Left renal pelvis (tissue), 4 donors: ENCODE measurements around the gene CORIN. TPM values are rescaled to one million over a fixed set of nuclear protein-coding genes. Genes with fewer than 3 reads are reported as not detected.
"Not testable (repeated sequence)": the region's sequence is repeated elsewhere in the genome, so short reads cannot be mapped to it uniquely, and the experiment has no call there.

Source experiments
- DNase-seq, 4 donors: peaks; one replicate each; pipeline ENCODE4 v3.0.0-alpha.2; 2013; ENCODE audit warnings: low read depth in 4 of 4, low spot score in 3 of 4
- polyA plus RNA-seq, 4 donors: library from polyadenylated mRNA; unstranded; fragments of 120-200 nt; gene quantifications; one replicate each; pipeline ENCODE4 v1.2.1, GENCODE V29; 2013; ENCODE audit not compliant: insufficient read length in 4 of 4

Gene CORIN
- polyA plus RNA-seq, 4 donors: 4.8 to 13.1 (median 6.5) TPM

DNA sequence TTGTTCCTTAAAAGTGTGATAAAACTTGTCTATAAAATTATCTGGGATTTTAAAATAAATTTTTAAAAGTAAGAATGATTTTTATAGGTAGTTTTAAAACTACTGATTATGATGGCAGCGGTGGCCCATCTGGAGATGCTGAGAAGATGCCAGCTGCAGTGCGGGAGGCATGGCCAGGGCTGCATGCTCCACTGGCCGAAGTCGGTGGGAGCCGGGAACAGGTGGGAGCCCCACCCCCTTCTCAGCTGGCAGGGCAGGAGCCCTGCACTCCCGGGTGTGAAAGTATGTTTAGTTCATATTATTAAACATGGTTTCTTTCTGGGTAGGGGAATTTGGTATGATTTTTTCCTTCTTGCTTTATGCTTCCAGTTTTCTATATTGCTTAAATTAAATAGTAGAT lies 63.8 kb downstream of the CORIN start:
- no peak for DNase-seq

DNA sequence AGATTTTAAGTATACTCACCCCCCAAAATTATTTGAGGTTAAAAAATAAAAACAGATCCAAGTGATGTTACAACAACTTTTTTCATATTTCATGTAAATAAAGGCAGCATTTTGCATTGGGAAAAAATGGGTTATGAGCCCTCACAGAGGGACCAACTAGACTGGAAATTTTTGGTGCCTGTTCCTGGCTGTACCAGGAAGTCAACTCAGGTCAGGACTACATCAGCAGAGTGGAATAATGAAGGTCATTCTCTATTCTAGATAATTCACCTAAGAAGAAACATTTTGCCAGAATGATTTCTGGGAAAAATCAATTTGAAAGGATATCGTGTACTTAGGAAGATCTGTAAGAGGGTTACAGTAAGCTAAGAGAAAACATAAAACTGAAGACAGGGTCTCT lies 66.8 kb downstream of the CORIN start:
- no peak for DNase-seq

DNA sequence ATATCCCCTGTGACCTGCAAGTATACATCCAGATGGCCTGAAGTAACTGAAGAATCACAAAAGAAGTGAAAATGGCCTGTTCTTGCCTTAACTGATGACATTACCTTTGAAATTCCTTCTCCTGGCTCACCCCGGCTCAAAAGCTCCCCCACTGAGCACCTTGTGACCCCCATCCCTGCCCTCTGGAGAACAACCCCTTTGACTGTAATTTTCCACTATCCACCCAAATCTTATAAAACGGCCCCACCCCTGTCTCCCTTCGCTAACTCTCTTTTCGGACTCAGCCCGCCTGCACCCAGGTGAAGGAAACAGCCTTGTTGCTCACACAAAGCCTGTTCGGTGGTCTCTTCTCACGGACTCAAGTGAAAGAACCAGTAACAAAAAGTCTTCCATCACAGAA lies 69.9 kb downstream of the CORIN start:
- not testable (repeated sequence) for DNase-seq

DNA sequence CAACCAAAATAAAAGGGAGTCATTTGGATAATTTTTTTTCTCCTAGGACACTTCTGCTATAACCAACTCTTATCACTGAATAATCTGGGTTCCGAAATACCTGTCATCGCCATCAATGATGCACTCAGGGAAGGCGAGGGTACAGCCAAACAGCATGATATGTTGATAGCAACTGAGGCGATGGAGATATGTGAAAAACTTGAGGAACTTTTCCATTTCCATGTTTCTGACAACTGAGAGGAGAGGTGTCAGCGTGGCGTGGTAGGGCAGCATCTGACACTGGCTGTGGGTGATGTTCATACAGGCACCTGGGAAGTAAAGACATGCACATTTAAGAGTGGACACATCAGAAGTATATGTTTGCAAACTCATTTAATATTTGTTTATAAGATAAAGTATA lies 74.6 kb downstream of the CORIN start:
- no peak for DNase-seq

DNA sequence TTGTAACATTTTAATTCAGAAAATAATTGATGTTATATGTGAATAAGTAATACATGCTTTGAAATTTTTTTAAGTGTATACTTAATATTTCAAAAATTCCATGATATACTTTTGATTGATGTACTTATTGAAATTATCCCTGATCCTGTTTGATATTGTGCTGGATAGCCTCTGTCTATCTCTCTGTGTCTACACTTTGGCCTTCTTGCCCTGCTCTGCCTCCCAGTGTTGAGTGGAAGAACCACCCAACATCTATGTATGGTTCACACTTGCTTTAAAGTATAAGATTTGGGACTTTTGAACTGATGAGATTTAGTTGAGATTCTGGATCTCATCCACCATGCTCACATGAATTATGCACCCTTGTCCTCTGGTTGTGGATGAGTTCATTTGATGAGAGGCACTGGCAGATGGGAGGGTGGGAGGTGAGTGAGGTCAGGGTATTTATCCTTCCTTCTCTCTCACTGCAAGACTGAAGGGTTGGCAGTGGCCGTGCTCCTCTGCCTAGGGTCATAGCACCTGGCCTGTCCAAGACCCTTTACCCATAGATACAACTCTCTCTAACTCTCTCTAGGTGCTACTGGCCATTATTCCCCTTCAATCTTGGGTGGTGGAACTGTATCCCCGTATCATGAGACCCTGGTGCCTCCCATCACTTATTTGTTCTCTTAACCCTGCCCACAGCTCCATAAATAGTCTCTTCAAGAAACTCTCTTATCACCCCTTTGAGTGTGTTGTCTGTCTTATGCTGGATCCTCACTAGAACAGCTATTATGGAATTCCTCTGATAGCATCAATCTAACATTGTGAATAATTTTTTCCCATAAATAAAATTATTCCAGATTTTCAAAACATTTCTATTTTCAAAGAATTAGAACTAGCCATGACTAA lies 75.2 kb downstream of the CORIN start:
- DNase-seq: no peak

DNA sequence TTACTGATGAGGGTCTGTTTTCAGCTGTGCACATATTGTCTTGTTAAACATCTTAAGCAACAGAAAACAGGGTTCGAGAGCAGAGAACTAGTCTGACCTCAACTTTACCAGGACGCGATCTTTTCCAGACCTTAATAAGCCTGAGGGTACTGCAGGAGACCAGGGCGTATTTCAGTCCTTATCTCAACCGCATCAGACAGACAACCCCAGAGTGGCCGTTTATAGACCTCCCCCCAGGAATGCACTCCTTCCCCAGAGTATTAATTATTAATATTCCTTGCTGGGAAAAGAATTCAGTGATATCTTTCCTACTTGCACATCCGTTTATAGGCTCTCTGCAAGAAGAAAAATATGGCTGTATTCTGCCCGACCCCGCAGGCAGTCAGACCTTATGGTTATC lies 84.6 kb downstream of the CORIN start:
- not testable (repeated sequence) for DNase-seq

DNA sequence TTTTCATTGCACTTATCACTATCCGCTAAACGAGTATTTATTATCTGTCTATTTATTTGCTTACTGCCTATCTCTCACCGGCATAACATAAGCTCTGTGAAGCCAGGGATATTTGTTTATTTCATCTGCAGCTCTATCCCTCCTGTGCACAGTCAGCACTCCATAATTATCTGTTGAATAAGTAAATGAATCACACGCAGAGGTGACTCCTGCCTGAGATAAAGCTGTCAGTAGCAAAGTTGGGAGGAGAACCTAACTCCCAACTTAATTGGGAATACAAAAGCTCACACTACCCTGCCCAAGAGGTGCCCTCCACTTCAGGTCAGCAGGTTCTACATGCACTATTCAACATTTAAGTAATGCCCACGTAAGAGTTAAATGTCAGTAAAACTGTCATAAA lies 85.7 kb downstream of the CORIN start:
- no peak for DNase-seq

DNA sequence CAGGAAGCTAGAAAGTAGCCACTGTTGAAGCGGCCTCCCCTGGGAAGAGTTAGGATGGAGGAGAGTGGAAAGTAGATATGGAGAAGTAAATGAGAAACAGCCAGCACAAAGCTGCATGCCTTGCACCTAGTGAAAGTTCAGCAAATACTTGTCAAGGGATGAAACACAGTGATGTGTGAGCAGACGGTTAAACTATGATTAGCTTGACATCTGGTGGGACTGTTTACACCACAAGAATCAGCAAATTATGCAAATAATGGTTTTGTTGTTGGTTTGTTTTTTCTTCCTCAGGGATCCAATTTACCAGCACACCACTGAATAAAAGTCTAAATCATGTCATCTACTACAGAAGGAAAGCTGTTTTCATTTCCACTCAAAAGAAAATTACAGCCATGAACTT lies 87.1 kb downstream of the CORIN start:
- no peak for DNase-seq

DNA sequence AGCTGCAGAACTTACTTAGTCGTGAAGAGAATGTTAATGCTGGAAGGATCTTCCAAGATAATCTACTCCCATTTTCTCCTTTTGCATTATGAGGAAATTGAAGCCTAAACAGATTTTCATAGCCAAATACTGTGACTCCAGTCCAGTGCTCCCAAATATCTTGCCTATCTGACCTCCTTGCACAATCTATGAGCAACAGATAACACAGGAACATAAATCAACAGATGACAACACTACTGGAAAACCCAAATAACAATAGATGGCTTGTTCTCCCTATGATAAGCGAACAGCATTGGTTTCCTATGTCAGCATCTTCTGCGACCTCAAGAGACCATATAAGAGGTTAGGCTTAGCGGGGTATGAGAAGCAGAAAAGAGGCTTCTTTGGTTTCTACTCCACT lies 88.0 kb downstream of the CORIN start:
- DNase-seq: no peak

DNA sequence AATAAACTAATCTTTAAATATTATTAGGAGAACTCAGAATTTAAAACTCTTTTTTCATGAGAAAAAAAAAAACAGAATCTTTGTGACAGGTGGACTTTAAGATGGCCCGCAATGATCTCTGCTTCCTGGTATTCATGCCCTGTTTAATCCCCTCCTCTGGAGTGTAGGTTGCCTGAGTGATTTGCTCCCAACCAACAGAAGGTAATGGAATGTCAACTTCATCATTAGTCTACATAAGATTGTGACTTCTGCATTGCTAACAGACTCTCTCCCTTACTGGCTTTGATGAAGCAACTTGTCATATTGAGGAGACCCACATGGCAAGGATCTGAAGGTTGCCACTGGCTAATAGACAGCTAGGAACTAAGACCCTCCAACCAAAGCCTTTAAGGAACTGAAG lies 88.8 kb downstream of the CORIN start:
- no peak for DNase-seq

DNA sequence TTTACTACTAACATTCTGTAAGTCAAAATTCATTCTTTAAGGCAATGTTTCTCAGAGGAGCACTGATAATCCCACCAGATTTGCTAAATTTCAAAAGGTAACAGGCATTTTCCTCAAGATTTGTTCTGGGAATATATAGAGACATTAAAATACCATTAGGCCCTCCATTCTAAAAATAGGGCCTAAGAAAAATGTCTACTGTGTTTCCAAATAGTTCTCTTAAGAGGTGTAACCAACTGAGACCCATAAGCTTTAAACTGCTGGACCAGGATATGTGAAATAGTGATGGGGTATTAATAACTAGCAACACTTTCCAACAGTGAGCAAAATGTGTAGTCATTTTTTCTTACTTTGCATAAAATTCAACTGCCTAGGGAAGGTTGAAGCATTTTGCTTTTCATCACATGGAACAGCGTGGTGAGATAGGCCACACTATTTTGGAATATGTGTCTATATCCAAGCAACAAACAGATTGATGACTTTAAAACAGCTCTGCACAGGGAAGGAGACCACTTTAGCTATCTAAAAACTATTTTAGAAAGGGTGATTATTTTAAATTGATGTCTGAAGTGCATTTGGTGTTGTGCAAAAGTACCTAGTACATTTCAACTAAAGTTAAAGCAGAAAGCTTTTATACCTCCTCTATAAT lies 89.9 kb downstream of the CORIN start:
- no peak for DNase-seq

DNA sequence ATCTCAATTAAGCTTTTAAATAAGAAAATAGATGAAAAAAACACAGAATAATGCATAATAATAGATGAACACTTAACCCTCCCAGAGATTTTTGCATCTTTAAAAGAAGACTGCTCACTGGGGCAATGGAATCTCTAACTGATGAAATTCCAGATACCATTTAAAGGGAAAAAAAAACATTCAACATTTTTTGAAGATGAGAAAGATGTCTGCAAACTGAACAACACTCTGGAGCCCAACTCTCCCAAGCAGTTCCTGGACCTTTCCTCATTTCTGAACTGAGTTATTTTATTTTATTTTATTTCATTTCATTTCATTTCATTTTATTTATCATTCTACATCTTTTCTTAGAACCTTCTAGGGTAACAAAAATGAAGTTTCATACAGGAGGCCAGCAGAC lies 90.7 kb downstream of the CORIN start:
- DNase-seq: no peak

DNA sequence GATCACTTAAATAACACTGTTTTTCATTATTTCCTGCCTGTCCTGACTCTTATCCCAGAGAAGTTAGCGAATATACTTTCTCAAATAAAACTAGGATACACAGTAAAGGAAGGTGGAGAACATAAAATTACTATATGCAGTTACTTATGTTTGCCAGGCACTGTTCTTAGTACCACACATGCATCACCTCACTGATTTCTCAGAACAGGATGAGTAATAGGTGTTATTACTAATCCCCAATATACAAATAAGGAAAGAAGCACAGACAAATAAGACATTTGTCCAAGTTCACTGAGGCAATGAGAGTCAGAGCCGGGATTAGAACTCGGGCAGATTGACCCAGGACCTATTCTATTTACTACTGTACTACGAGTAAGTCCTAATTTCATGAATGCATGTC lies 91.7 kb downstream of the CORIN start:
- DNase-seq: no peak

DNA sequence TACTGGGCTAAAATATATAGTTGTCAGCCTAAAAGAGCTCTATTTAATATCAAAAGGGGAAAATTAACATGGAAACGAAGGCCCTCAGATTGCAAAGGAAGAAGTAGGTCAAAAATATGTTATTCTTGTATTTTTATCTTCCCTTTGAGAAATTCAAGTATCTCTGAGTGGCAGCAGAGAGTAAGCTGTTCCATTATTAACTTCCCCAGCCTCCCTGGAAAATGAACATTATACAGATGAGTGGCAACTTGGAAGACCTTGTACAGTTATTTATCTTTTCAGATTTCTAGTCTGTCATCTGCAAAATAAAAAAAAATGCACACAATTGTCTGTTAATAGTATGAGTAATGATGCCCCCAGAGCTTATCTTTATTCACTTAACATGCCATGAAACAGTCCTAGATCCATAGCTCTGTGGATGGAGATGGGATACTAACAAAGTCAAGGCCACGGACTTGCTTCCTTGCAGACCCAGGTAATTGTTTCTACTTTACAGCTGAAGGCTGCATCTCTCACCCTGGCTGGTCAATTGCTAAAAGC lies 93.0 kb downstream of the CORIN start:
- DNase-seq: no peak

DNA sequence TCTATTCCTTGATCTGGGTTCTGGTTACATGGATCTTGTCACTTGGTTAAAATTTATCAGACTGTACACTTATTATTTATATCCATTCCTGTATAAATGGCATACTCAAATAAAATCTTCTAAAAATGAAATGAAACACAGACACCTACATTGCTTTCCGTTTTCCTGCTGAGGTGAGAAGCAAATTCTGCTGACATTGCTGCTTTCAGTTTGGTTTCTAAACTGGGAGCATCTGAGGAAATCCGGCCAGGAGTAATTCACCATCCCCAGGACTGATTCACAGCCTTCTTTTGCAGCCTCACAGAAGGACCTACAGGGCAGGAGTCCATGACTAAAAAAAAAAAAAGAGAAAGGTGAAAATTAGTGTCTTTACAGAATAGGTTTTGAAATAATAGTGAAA lies 93.6 kb downstream of the CORIN start:
- DNase-seq: no peak

DNA sequence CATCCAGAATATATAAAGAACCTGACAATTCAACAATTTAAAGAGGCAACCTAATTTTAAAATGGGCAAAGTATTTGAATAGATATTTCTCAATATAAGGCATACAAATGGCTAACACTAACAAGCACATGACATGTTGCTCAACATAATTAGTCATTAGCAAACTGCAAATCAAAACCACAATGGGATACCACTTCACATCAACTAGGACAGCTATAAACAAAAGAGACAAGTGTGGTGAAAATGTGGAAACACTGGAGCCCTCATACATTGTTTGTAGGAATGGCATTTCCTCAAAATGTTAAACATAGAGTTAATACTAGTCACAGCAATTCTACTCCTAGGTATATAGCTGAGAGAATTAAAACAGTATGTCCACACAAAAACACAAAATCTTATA lies 96.7 kb downstream of the CORIN start:
- no peak for DNase-seq

DNA sequence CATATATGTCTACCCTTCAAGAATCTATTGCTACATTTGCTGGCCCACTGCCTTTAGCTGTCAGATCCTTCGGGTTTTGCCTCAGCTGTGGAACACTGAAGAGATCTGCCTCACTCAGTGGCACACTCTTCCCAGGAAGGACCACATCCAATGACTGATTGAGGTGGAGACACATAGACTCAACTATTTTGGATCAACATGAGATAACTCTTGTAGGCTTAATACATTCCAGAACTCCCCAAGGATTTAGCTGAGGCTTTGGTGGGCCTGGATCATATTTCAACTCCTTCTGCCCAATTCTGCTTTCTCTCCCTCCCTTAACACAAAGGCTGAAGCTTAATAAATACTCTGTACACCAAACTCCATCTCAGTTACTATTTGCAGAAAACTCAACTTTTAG lies 100.5 kb downstream of the CORIN start:
- no peak for DNase-seq

DNA sequence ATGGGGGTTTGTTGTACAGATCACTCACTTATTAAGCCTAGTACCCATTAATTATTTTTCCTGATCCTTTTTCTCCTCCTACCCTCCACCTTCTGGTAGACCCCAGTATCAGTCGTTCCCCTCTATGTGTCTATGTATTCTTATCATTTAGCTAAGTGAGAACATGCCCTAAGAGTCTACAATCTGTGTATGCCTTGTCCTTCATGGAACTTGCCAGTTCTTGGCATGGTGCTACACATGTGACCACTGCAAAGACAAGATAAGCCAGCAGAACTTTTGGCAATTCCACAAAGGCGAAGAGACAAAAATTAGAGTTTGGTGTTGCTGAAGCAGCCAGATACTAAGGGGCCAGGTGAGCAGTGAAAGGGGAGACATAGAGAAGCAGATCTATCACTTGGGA lies 101.3 kb downstream of the CORIN start:
- no peak for DNase-seq

DNA sequence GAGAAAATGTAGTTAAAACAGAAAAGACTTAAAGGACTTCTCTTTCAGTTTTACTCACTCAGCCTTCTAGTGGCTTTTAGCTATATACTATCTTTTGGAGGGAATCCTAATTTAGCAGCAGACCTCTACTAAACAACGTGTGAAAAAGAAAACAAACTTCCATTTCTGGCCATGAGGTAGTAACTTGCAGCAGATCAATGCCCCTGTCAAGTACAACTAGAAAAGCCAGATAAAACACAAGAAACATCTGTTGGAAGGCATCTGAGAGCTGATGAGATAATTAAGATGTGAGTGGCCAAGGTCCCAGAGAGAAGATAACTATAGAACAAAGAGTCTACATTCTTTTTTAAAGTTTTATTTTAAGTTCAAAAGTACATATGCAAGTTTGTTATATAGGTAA lies 101.7 kb downstream of the CORIN start:
- DNase-seq: no peak

DNA sequence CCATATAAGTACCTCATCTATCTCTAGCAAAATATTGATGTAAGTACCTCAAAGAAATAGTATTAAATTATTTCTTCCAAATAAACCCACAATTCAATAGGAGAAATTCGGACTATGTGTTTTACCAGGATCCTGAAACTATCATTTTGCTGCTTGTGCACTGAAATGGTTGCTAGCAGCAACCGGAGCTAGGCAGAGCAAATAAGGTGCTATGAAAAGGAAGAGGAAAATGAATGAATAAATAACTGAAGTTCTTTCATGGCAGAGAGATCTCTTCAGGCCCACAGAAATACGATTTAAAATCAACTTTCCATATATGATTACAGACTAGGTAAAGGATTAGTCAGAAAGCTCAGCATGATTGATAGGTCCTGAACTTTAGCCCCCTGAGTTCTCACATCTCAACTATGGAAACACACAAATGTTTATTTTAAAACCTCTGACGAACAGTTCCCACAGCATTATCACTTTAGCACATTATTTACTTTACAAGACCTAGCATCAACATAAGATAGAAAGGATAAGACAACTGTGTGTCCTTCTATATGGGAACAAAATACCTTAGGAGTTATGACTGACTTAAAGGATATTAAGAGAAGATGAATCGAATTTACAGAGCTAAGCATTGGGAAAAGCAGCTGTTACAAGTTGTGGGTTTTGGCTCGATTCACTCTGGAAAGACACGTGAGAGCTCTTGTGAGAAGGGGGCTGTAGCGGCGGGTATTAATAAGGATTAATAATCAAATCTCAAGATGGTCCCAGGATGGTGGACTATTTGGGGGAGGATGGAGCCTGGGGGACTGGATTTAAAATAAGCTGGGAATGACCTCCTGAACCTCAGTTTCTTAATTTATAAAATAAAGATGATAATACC lies 104.3 kb downstream of the CORIN start:
- no peak for DNase-seq

DNA sequence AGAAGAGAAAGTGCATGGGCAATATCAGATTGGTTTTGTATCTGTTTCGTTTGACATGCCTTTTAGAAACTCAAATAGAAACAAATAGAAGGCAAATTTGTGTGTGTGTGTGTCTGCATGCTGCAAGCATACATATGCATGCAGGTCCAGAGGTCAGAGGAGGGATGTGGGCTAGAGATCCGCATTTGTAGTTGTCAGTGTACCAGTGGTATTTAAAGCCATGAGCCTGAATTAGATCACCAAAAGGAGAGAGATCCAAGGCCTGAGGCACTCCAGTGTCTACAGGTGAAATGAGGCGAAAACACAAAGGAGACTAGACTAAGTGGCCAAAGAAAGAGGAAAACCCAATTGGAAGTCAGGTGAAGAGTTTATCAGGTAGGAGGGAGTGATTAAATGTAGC lies 106.7 kb downstream of the CORIN start:
- DNase-seq: no peak
